Left lobe of liver (tissue), 1 donor: ENCODE measurements around the gene EBLN1. TPM values are rescaled to one million over a fixed set of nuclear protein-coding genes. Genes with fewer than 3 reads are reported as not detected.

Source experiments
- total RNA-seq: library from RNA; stranded (reverse); gene quantifications from one replicate; pipeline ENCODE4 v1.2.1, GENCODE V29; 2021
- donor health status: DM: no; HTN: yes; CAD: no.

EBLN1 gene
- total RNA-seq, 1 donor from 2014 or later, result not detected

Other genes starting within 250 kb of the EBLN1 start
- gene DNAJC1, start 214.3 kb downstream of the EBLN1 start, total RNA-seq, result 29.3 TPM
- 30.1 TPM for gene COMMD3, start 98.4 kb upstream of the EBLN1 start, total RNA-seq
- 25.4 TPM for gene BMI1, start 103.1 kb upstream of the EBLN1 start, total RNA-seq
- not detected for gene SPAG6, start 127.5 kb upstream of the EBLN1 start, total RNA-seq